HG03378 (cell line): ENCODE measurements around the gene KCNK4.
"Not testable (repeated sequence)": the region's sequence is repeated elsewhere in the genome, so short reads cannot be mapped to it uniquely, and the experiment has no call there.

Experiments
- ATAC-seq: cut with Tn5 transposase; IDR thresholded peaks from one replicate; pipeline ENCODE4 v1.9.1; 2021; ENCODE audit warnings: mild to moderate bottlenecking, moderate library complexity; ENCODE audit not compliant: unreplicated experiment

Gene KCNK4

GRCh38 chr11:64305691-64306562 is 14.8 kb downstream of the KCNK4 start:
- ATAC-seq, result no peak

DNA sequence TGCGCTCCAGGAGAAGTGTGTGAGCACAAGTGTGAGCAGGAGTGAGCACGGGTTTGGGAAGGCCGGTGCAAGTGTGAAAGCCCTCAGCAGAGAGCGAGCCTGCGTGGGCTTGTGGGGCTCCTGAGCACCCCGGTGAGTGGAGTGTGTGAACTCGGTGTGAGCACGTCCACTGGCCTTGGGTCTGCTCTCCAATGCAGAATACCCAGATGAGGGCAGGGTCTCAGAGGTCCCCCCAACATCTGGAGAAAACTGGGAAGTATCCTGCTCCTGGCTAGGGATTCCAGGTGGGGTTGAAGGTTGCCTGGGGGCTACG is 15.4 kb downstream of the KCNK4 start:
- ATAC-seq, result no peak

DNA sequence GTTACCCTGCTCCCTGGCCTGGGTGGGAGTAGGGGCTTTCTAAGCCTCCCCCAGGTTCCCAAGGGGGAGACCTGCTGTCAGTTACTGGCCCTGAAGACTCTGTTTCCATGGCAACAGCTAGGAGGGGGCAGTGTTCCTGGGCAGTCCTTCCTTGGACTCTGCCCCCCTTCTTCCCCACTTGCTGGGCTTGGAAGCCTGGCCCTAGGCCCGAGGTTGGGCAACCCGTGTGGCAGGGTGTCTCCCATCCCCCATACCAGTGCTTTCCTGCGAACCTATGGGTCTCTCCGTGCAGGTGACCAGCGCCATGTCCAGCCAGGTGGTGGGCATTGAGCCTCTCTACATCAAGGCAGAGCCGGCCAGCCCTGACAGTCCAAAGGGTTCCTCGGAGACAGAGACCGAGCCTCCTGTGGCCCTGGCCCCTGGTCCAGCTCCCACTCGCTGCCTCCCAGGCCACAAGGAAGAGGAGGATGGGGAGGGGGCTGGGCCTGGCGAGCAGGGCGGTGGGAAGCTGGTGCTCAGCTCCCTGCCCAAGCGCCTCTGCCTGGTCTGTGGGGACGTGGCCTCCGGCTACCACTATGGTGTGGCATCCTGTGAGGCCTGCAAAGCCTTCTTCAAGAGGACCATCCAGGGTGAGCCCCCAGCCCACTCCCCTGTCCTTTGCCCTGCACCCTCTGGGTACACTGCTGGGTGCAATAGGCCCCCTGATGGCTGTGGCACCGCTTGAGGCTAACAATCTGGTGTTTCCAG is 15.9 kb downstream of the KCNK4 start:
- ATAC-seq, result no peak

- not testable (repeated sequence) for ATAC-seq
These were observed 16.7 kb downstream of the KCNK4 start for GRCh38 chr11:64307795-64308194.

- no peak for ATAC-seq
These were observed 21.8 kb downstream of the KCNK4 start for GRCh38 chr11:64312947-64313346.

DNA sequence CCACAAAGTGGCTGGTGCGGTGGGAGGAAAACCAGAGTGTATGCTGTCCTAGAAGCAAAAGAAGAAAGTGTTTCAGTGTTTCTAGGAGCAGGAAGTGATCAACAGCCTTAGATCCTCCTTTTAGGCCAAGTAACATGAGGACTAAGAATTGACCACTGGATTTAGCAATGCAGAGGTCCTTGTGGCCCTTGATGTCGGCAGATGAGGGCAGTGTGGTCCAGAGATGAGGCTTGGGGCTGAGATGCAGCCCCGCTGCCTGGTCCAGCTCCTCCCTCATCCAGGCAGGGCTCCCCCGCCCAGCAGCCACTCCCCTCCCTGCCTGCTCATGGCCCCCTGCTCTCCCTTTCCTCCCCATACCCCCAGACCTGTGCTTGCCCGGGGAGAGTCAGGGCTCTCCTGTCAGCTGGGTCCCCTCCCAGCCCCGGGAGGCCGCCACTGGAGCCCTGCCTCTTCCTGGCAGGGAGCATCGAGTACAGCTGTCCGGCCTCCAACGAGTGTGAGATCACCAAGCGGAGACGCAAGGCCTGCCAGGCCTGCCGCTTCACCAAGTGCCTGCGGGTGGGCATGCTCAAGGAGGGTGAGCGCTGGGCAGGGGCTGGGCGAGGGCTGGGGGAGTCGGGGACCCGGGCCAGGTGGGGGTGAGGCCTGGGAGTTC is 22.5 kb downstream of the KCNK4 start:
- no peak for ATAC-seq

DNA sequence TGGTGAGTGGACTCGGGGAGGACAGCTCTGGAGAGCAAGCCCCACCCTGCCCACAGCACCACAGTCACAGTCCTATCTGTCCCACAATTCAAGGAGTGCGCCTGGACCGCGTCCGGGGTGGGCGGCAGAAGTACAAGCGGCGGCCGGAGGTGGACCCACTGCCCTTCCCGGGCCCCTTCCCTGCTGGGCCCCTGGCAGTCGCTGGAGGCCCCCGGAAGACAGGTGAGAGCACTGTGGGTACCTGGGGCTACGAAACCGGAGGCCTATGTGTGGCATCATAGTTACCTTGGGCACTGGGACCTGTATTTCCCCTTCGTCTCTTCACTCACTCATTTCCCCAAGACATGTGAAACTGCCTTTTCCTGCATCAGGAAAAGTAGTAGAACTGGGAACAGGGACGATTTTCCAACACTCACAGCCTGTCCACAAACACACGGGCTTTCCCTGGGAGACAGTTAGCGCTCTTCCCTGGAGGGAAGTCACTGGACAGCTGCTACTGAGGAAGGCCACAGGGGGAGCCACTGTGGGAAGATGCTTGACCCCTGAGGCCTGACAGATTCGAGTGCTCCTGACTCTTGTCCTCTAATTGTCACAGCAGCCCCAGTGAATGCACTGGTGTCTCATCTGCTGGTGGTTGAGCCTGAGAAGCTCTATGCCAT is 23.2 kb downstream of the KCNK4 start:
- no peak for ATAC-seq

DNA sequence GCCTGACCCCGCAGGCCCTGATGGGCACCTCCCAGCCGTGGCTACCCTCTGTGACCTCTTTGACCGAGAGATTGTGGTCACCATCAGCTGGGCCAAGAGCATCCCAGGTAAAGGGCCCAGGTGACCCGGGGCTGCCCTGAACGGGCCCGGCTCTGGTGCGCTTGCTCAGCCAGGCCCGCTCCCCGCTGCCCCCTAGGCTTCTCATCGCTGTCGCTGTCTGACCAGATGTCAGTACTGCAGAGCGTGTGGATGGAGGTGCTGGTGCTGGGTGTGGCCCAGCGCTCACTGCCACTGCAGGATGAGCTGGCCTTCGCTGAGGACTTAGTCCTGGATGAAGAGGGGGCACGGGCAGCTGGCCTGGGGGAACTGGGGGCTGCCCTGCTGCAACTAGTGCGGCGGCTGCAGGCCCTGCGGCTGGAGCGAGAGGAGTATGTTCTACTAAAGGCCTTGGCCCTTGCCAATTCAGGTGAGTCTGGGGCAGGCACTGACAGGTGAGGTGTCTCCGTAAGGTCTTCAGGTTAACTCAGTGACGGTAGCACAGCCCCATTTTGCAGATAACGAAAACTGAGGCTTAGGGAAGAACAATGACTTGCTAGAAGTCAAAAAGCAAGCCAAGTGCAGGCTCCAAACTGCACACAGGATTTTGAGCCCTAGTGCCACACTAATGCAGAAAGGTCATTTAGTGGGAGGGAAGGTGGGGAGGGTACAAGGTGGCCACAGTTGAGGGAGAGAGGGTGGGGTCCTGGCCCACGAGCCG is 23.9 kb downstream of the KCNK4 start:
- ATAC-seq, result no peak

GRCh38 chr11:64315667-64316526 is 24.8 kb downstream of the KCNK4 start:
- ATAC-seq, result not testable (repeated sequence)

DNA sequence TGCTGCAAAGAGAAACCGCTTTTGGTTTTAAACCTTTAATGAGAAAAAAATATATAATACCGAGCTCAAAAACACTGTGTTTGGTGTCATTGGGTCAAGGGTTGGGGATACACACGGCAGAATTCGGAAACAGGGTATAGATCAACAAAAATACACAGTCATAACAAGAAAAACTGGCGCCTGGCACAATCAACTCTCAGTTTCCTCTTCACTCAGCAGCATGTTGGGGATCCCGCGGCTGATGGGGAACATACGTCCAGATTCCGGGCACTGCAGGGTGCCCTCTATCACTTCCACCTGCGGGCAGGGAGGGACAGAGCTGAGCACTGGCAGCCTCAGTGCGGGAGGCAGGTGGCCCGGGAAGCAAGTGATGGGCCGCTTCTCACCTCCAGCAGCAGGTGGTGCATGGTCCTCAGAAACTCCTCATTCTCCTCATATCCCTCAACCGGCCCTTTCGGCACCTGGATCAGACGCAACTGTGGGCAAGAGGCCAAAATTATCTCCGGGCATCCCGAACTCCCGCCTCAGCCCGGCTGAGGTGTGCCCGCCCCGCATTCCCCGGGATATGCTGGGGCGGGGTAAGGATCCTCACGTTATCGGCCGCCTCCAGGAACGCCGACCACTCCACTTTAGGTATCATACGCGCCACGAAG is 25.7 kb downstream of the KCNK4 start:
- peak; percentile 2 for ATAC-seq

GRCh38 chr11:64317325-64317960 is 26.3 kb downstream of the KCNK4 start, which contains the start of gene TRMT112:
TRMT112 (minus strand) TSS chr11:64317559; CDS start chr11:64317526, 33 bp downstream.
- ATAC-seq, result peak; percentile 69

DNA sequence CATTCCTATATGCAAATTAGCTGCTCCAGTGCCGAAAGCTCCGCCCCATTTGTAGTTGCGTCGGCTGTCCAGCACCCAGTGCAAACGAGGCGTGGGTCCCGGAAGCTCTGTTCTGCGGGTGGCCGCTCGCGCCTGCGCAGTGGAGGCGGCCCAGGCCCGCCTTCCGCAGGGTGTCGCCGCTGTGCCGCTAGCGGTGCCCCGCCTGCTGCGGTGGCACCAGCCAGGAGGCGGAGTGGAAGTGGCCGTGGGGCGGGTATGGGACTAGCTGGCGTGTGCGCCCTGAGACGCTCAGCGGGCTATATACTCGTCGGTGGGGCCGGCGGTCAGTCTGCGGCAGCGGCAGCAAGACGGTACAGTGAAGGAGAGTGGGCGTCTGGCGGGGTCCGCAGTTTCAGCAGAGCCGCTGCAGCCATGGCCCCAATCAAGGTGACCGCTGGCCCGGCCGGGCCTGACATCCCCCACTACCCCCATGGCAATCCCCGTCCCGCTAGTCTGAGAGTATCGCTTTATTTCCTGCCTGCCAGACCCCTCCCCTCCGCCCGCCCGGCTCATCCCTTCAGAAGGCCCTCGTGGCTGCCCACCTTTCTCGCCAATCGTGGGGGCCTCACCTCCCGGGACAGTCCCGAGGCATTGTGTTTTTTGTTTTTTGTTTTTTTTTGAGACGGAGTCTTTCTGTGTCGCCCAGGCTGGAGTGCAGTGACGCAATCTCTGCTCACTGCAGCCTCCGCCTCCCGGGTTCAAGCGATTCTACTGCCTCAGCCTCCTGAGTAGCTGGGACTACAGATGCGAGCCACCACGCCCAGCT is 27.1 kb downstream of the KCNK4 start, which contains the start of gene PRDX5:
PRDX5 (plus strand) TSS at position 161 of the 805 bp plus-strand sequence; CDS start at position 256, 95 bp downstream.
- ATAC-seq, result peak; percentile 54

- ATAC-seq, result no peak
These were observed 28.0 kb downstream of the KCNK4 start for GRCh38 chr11:64318766-64319761.

DNA sequence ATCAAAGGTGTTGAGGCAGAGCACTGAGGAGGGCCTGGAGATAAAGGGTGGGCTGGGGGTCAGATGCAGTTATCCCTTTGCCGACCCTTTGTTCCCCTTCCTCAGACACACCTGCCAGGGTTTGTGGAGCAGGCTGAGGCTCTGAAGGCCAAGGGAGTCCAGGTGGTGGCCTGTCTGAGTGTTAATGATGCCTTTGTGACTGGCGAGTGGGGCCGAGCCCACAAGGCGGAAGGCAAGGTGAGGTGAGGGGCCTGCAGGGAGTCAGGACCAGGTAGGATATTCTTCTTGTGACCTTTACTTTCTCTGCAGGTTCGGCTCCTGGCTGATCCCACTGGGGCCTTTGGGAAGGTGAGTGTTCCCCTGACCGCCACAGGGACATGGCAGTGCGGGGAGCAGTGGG is 29.5 kb downstream of the KCNK4 start:
- ATAC-seq, result no peak

DNA sequence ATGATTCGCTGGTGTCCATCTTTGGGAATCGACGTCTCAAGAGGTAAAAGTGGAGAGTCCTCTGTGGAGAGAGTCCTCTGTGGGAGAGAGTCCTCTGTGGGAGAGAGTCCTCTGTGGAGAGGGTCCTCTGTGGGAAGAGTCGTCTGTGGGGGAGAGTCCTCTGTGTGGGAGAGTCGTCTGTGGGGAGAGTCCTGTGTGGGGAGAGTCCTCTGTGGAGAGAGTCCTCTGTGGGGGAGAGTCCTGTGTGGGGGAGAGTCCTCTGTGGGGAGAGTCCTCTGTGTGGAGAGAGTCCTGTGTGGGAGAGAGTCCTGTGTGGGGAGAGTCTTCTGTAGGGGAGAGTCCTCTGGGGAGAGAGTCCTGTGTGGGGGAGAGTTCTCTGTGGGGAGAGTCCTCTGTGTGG is 29.9 kb downstream of the KCNK4 start:
- ATAC-seq, result no peak

DNA sequence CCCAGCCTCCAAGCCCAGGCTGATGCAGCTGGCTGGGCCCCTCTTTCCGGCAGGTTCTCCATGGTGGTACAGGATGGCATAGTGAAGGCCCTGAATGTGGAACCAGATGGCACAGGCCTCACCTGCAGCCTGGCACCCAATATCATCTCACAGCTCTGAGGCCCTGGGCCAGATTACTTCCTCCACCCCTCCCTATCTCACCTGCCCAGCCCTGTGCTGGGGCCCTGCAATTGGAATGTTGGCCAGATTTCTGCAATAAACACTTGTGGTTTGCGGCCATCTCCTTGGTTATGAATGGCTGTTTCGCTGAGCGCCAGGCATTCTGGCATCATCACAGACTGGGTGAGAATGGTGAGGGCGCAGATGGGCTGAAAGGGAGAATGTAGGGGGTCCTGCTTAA is 30.4 kb downstream of the KCNK4 start:
- ATAC-seq, result no peak
